Ishikawa (cell line): ENCODE results near the gene HLA-G.

Experiments
- EGR1 ChIP-seq: IDR thresholded peaks from 2 replicates; pipeline ENCODE4 v1.6.1; 2012
- FOXM1 ChIP-seq: IDR thresholded peaks from 2 replicates; pipeline ENCODE4 v1.6.1; 2012; ENCODE audit warnings: low read depth, borderline replicate concordance
- MAX ChIP-seq: IDR thresholded peaks from 2 replicates; pipeline ENCODE4 v1.6.1; 2012
- NFIC ChIP-seq: IDR thresholded peaks from 2 replicates; pipeline ENCODE4 v1.6.1; 2012
- RAD21 ChIP-seq: IDR thresholded peaks from 2 replicates; pipeline ENCODE4 v1.6.1; 2012; ENCODE audit warnings: low read depth
- TAF1 ChIP-seq: IDR thresholded peaks from 2 replicates; pipeline ENCODE4 v1.6.1; 2012; ENCODE audit warnings: low read depth, mild to moderate bottlenecking
- TEAD4 ChIP-seq: IDR thresholded peaks from 2 replicates; pipeline ENCODE4 v1.6.1; 2012

GRCh38 chr6:29861521-29862255 lies 34.1 kb downstream of the HLA-G start:
- no peak for TF ChIP-seq MAX
- no peak for TF ChIP-seq TAF1
- TF ChIP-seq NFIC = no peak
- no peak for TF ChIP-seq TEAD4
- no peak for TF ChIP-seq RAD21
- TF ChIP-seq FOXM1 = no peak
- no peak for TF ChIP-seq EGR1
